ENCODE measurements around the gene BRPF1. TPM values are rescaled to one million over a fixed set of nuclear protein-coding genes. Genes with fewer than 3 reads are reported as not detected.

Gene BRPF1
- total RNA-seq, 1 donor from 2014 or later: 12.1 TPM

DNA sequence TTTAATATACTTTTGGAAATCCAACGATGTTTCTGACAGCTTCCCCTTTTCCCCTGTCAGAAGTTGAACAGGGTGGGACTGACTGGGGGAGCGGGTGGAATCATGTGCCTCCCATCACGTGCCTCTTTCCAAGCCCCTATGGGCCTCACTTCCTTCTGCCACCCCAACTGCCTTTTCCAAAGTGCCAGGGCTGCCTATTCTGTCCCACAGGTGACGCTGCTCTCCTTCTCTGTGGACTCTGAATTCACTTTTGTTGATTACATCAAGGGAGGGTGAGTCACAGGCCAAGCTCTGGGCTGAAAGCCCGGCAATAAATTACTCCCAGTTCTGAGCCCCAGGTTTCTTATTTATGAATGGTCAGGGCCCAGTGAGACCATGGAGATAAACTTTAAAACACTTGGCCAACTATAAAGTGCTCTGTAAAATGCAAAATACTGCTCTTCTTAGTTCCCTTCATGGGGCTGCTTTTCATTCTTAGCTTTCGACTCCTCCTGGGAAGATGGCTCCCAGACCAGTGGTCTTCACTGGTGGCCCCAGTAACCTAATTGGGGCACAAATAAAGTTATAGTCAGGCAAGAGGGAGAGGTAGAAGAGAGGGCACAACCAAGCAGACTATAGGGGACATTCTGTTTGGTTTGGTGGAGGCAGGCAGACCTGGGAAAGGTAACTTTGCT is 15.6 kb upstream of the BRPF1 start:
- Histone ChIP-seq H3K36me3 (no peaks in the 10 kb centered on the region), H3K27me3 (peaks cover 6% of the 10 kb centered on the region), H3F3A (ENCODE audit: low read depth) (no peaks in the 10 kb centered on the region), H3K4me1 (peaks cover 8% of the 10 kb centered on the region), H3K9ac (no peak overlapping the region), H4K20me1 (ENCODE audit: low read depth) (no peaks in the 10 kb centered on the region), H3K9me3 (ENCODE audit: low read depth) (no peaks in the 10 kb centered on the region), H2AFZ (replicated peaks) (no peak overlapping the region), H3K79me2 (ENCODE audit: low read depth) (no peaks in the 10 kb centered on the region), H3K4me2 (no peak overlapping the region), H3K4me3 (no peak overlapping the region), H3K27ac (no peak overlapping the region)
- H3K4me1 Mint-ChIP-seq: no peaks in the 10 kb centered on the region
- H3K9me3 Mint-ChIP-seq: no peaks in the 10 kb centered on the region
- no peaks in the 10 kb centered on the region for H3K36me3 Mint-ChIP-seq
- H3K4me3 Mint-ChIP-seq: no peak overlapping the region
- TF ChIP-seq EZH2 (IDR thresholded peaks at IDR 0.05) (no peak), CTCF (IDR thresholded peaks at IDR 0.05) (peak; percentile 27), EZH2phosphoT487 (IDR thresholded peaks at IDR 0.05) (no peak)
- DNase-seq (ENCODE audit: low spot score): peak; percentile 18
- H3K27ac Mint-ChIP-seq: no peak overlapping the region
- peaks cover 11% of the 10 kb centered on the region for H3K27me3 Mint-ChIP-seq (ENCODE audit: insufficient read depth, low read depth)

DNA sequence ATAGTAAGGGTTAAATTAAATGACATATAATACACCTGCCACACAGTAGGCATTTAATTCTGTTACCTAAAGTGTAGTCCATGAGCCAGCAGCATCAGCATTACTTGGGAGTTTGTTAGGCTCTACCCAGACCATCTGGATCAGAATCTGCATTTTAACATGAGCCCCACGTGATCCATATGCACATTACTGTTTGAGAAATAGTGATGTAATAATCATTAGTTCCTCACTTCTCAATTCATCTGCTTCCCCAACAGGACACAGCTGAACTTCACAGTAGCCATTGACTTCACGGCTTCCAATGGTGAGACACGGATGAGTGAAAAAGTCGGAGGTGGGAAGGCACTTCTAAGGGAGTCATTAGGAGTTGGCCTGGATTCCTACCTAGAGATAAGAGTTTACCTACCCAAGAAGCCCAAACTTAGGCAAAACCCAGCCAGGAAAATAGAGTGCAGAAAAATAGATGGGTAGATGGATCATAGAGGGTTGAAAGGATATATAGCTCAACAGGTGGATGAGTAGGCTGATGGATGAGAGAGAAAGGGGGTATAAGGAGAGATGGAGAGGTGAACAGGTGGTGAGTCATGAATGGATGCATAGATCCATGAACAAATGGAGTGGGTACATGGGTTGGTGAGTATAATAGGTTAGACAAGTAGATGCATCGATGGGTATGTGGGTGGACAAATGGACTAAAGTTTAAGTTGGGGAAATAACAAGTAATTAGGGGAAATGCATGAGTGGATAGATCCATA is 14.6 kb upstream of the BRPF1 start:
- H3K27ac Mint-ChIP-seq: no peak overlapping the region
- no peaks in the 10 kb centered on the region for H3K4me1 Mint-ChIP-seq

DNA sequence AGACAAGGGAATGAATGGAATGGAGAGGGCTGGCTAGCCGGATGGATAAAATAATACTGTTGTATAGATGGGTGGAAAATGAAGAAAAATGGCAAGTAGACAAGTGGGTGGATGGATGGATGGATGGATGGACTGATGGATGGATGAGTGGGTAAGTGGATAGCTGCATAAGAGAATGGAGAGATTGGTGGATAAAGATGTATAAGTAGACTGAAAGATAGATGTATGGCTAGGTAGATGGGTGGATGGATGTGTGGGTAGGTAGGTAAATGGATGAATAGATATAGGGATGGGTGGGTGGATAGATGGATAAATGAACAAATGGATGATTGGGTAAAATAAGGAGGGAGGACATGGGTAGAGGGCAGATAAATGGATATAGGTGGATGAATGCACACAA is 14.0 kb upstream of the BRPF1 start:
- TF ChIP-seq EZH2 (IDR thresholded peaks at IDR 0.05) (no peak), CTCF (IDR thresholded peaks at IDR 0.05) (no peak), EZH2phosphoT487 (IDR thresholded peaks at IDR 0.05) (no peak)

More for the DNA sequence above, 14.6 kb upstream of the BRPF1 start:
- Histone ChIP-seq H3K79me2 (ENCODE audit: low read depth) (no peaks in the 10 kb centered on the region), H3K36me3 (no peaks in the 10 kb centered on the region), H3K27me3 (peaks cover 14% of the 10 kb centered on the region), H2AFZ (replicated peaks) (no peak overlapping the region), H3K9me3 (ENCODE audit: low read depth) (no peaks in the 10 kb centered on the region), H3K4me2 (no peak overlapping the region), H4K20me1 (ENCODE audit: low read depth) (no peaks in the 10 kb centered on the region), H3K4me3 (no peak overlapping the region), H3F3A (ENCODE audit: low read depth) (no peaks in the 10 kb centered on the region), H3K27ac (no peak overlapping the region), H3K9ac (no peak overlapping the region), H3K4me1 (peaks cover 8% of the 10 kb centered on the region)
- DNase-seq (ENCODE audit: low spot score): no peak
- Mint-ChIP-seq H3K36me3 (no peaks in the 10 kb centered on the region), H3K4me3 (no peak overlapping the region), H3K27me3 (ENCODE audit: insufficient read depth, low read depth) (peaks cover 11% of the 10 kb centered on the region), H3K9me3 (no peaks in the 10 kb centered on the region)
- TF ChIP-seq EZH2 (IDR thresholded peaks at IDR 0.05) (no peak), CTCF (IDR thresholded peaks at IDR 0.05) (no peak), EZH2phosphoT487 (IDR thresholded peaks at IDR 0.05) (no peak)

More for the DNA sequence above, 14.0 kb upstream of the BRPF1 start:
- no peaks in the 10 kb centered on the region for H3K36me3 Mint-ChIP-seq
- Histone ChIP-seq H3K9me3 (ENCODE audit: low read depth) (no peaks in the 10 kb centered on the region), H3K4me2 (no peak overlapping the region), H3K27me3 (peaks cover 14% of the 10 kb centered on the region), H3K79me2 (ENCODE audit: low read depth) (no peaks in the 10 kb centered on the region), H3K27ac (no peak overlapping the region), H2AFZ (replicated peaks) (no peak overlapping the region), H4K20me1 (ENCODE audit: low read depth) (no peaks in the 10 kb centered on the region), H3K36me3 (no peaks in the 10 kb centered on the region), H3K9ac (no peak overlapping the region), H3K4me1 (peaks cover 8% of the 10 kb centered on the region), H3F3A (ENCODE audit: low read depth) (no peaks in the 10 kb centered on the region), H3K4me3 (no peak overlapping the region)
- no peak overlapping the region for H3K27ac Mint-ChIP-seq
- H3K27me3 Mint-ChIP-seq (ENCODE audit: insufficient read depth, low read depth): peaks cover 11% of the 10 kb centered on the region
- H3K4me3 Mint-ChIP-seq: no peak overlapping the region
- H3K9me3 Mint-ChIP-seq: no peaks in the 10 kb centered on the region
- DNase-seq (ENCODE audit: low spot score): no peak
- no peaks in the 10 kb centered on the region for H3K4me1 Mint-ChIP-seq
